Stimulated activated naive B cell treated with anti-CD40 and anti-IgM and Interleukin-4, amounts not matched to agents 10 μg/mL and 1 μg/mL and 100 μg/mL, for 72 hours (primary cell): ENCODE data around the gene RACK1.

Experiments used
- ATAC-seq, 2 donors: fragments of 150-1000 bp; cut with Tn5 transposase; replicated peaks; 2 replicates each; pipeline ENCODE4 v1.10.0; 2021; ENCODE audit warnings: moderate library complexity in 1 of 2
- DNase-seq: peaks from one replicate; pipeline ENCODE4 v3.0.0; 2021
- H3K27ac Mint-ChIP-seq: one replicate; pipeline ENCODE4 v1.8.0; 2022; ENCODE audit warnings: mild to moderate bottlenecking, mixed read lengths
- H3K27me3 Mint-ChIP-seq, 2 donors: one replicate each; pipeline ENCODE4 v1.8.0; 2022; ENCODE audit warnings: mixed read lengths in 2 of 2
- H3K36me3 Mint-ChIP-seq, 2 donors: one replicate each; pipeline ENCODE4 v1.8.0; 2022; ENCODE audit warnings: mixed read lengths in 2 of 2, mild to moderate bottlenecking in 1 of 2
- H3K4me1 Mint-ChIP-seq, 2 donors: one replicate each; pipeline ENCODE4 v1.8.0; 2022; ENCODE audit warnings: mixed read lengths in 2 of 2, mild to moderate bottlenecking in 1 of 2
- H3K4me3 Mint-ChIP-seq, 2 donors: one replicate each; pipeline ENCODE4 v1.8.0; 2022; ENCODE audit warnings: mild to moderate bottlenecking in 2 of 2, mixed read lengths in 2 of 2, moderate library complexity in 1 of 2
- H3K9me3 Mint-ChIP-seq, 2 donors: one replicate each; pipeline ENCODE4 v1.8.0; 2022; ENCODE audit warnings: mixed read lengths in 2 of 2, mild to moderate bottlenecking in 1 of 2

The RACK1 gene

DNA sequence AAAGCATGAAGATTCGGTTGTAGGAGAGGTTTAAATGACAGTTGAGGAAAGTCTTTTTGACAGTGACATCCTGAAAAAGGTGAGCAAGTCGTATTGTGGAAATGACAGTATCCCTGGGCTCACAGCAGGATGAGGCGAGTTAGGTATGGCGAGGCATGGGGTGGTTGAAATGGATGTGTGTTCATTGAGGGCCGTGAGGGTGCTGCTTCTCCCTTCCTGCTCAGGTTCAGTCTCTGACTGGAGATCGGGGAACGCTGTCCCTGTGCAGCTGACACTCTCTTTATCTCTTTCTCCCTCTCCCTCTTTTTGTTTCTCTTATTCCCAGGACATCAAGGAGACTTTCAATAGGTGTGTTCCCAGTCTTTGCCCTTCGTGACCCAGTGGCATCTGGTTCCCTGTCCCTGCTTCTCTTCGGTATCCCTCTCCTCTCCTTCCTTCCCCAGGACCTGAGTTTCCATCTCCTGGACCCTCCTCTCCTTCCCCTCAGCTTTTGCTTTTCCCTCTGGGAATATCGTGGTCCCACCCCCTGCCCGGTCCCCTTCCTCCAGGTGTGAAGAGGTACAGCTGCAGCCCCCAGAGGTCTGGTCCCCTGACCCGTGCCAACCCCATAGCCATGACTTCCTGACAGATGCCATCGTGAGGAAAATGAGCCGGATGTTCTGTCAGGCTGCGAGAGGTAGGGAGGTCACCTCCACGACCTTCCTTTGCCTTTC lies 10.5 kb downstream of the RACK1 start:
- Mint-ChIP-seq H3K27ac (peak overlapping the region; percentile 79), H3K27me3 (no peaks in the 10 kb centered on the region), H3K9me3 (no peaks in the 10 kb centered on the region), H3K4me1 (peaks cover 11 to 36% of the 10 kb centered on the region in 2 donors), H3K4me3 (no peak overlapping the region), H3K36me3 (peaks cover 45 to 63% of the 10 kb centered on the region in 2 donors)
- ATAC-seq: no peak
- no peak for DNase-seq

DNA sequence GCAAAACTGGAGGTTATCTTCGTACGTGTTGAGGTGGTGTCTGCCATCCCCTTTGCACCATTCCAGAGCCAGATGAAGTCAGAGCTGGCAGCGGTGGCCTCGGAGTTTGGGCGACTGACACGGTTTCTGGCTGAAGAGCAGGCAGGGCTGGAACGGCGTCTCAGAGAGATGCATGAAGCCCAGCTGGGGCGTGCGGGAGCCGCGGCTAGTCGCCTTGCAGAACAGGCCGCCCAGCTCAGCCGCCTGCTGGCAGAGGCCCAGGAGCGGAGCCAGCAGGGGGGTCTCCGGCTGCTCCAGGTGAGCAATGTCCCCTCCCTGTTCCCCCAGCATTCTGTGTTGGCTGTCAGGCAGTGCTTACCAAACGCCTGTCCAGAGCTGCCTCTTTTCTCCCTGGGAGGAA lies 11.1 kb downstream of the RACK1 start:
- H3K4me1 Mint-ChIP-seq: peaks cover 7 to 30% of the 10 kb centered on the region in 2 donors
- peaks cover 40 to 56% of the 10 kb centered on the region in 2 donors for H3K36me3 Mint-ChIP-seq
- no peak for DNase-seq
- no peaks in the 10 kb centered on the region for H3K27me3 Mint-ChIP-seq
- no peak overlapping the region for H3K4me3 Mint-ChIP-seq
- ATAC-seq: no peak
- H3K27ac Mint-ChIP-seq: no peak overlapping the region
- no peaks in the 10 kb centered on the region for H3K9me3 Mint-ChIP-seq

DNA sequence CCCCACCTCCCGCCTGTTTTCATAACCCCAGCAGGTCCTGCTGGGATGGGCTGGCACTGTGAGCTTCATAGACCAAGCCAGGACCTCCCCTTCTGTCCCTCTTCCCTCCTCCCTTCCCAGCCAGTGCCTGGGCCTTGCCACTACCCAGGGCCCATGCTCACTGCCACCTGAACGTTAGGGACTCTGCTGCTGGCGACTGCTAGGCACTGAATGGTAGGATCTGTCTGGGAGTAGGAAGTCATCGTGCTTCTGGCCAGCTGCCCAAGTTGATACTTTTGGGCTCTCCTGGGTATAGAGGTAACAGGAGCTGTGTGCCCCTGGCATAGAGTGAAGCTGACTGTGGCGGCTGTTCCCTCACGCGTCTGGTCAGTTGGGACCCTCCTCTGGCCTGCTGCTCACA lies 12.3 kb downstream of the RACK1 start:
- H3K36me3 Mint-ChIP-seq: peaks cover 35 to 46% of the 10 kb centered on the region in 2 donors
- H3K27me3 Mint-ChIP-seq: no peaks in the 10 kb centered on the region
- H3K4me3 Mint-ChIP-seq: no peak overlapping the region
- peaks cover 7 to 27% of the 10 kb centered on the region in 2 donors for H3K4me1 Mint-ChIP-seq
- DNase-seq (no peak), ATAC-seq (no peak)
- H3K27ac Mint-ChIP-seq: no peak overlapping the region
- H3K9me3 Mint-ChIP-seq: no peaks in the 10 kb centered on the region

DNA sequence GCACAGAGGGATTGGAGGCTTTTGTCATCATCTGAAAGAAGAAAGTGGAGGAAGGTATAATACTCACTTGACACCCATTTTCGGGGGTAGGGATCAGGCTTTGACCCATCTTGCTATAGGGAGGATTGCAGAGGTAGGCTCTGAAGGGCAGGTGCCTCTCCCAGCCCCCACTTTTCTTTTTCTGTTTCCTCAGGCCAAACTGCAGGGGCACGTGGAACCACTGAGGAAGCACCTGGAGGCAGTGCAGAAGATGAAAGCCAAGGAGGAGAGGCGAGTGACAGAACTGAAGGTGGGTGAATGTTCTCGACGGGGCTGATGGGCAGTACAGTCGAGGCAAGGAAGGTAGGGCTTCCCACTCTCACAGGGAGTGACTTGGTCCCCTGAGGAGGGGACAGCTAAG lies 13.2 kb downstream of the RACK1 start:
- peaks cover 29 to 43% of the 10 kb centered on the region in 2 donors for H3K36me3 Mint-ChIP-seq
- no peak overlapping the region for H3K27ac Mint-ChIP-seq
- H3K9me3 Mint-ChIP-seq: no peaks in the 10 kb centered on the region
- peaks cover 9 to 30% of the 10 kb centered on the region in 2 donors for H3K4me1 Mint-ChIP-seq
- no peak overlapping the region for H3K4me3 Mint-ChIP-seq
- ATAC-seq (no peak), DNase-seq (no peak)
- no peaks in the 10 kb centered on the region for H3K27me3 Mint-ChIP-seq

DNA sequence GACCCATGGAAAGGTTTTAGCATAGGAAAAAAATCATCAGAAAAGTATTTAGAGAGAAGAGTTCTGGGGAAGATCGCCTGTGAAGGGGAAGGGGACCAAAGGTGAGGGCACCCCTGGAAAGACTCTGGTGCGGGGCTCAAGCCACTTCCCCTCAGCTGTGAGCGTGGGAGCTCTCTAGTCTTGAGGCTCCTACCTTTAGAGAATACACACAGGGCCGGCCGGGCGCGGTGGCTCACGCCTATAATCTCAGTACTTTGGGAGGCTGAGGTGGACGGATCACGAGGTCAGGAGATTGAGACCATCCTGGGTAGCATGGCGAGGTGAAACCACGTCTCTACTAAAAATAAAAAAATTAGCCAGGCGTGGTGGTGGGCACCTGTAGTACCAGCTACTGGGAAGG lies 13.7 kb downstream of the RACK1 start:
- Mint-ChIP-seq H3K4me1 (peaks cover 10 to 26% of the 10 kb centered on the region in 2 donors), H3K27ac (no peak overlapping the region), H3K9me3 (no peaks in the 10 kb centered on the region), H3K27me3 (no peaks in the 10 kb centered on the region), H3K4me3 (no peak overlapping the region), H3K36me3 (peaks cover 28 to 38% of the 10 kb centered on the region in 2 donors)
- ATAC-seq: no peak
- no peak for DNase-seq

DNA sequence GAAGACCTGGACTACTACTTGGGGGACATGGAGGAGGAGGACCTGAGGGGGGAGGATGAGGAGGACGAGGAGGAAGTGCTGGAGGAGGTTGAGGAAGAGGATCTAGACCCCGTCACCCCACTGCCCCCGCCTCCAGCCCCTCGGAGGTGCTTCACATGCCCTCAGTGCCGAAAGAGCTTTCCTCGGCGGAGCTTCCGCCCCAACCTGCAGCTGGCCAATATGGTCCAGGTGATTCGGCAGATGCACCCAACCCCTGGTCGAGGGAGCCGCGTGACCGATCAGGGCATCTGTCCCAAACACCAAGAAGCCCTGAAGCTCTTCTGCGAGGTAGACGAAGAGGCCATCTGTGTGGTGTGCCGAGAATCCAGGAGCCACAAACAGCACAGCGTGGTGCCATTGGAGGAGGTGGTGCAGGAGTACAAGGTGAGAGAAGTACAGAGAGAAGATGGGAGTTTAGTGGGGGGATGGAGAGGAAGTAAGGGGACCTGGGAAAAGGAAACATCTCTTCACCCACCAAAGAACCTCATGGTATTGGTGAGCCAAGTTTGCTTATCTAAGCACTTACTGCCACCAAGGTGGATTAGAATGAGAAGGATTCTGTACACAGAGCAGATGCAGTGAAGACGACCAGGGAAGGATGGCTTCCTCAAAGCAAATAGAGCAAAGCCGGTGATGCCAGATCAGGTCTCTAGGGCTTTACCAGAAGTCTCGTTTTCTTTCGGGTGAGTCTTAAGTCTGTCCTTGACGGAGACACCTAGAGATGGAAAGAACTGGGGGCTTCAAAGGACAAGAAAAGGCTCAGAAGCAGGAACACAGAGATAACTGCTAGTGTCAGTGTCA lies 19.1 kb downstream of the RACK1 start:
- Mint-ChIP-seq H3K36me3 (peaks cover 18 to 35% of the 10 kb centered on the region in 2 donors), H3K27ac (peak overlapping the region; percentile 100), H3K4me1 (peaks cover 40 to 43% of the 10 kb centered on the region in 2 donors), H3K4me3 (peak overlapping the region; percentile 86 to 96), H3K9me3 (peaks cover 6% of the 10 kb centered on the region in 2 donors), H3K27me3 (peaks cover 7 to 8% of the 10 kb centered on the region in 2 donors)
- ATAC-seq (no peak), DNase-seq (no peak)

DNA sequence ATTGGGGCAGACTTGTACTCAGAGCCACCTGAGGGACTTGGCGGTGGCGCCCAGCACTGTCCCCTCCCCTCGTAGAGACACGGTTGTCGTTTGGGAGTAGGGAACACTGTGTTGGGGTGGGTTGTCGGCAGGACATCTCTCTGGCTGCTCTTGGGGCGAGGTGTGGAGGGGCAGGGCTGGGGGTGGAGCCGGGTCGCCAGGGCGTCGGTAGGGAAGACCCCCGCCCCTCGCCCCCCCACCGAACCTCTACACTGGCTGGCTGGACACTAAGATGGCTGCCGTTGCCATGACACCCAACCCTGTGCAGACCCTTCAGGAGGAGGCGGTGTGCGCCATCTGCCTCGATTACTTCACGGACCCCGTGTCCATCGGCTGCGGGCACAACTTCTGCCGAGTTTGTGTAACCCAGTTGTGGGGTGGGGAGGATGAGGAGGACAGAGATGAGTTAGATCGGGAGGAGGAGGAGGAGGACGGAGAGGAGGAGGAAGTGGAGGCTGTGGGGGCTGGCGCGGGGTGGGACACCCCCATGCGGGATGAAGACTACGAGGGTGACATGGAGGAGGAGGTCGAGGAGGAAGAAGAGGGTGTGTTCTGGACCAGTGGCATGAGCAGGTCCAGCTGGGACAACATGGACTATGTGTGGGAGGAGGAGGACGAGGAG lies 19.8 kb downstream of the RACK1 start:
- Mint-ChIP-seq H3K27ac (peak overlapping the region; percentile 100), H3K9me3 (peaks cover 6% of the 10 kb centered on the region in 2 donors), H3K4me3 (peak overlapping the region; percentile 86 to 96), H3K4me1 (peaks cover 38 to 46% of the 10 kb centered on the region in 2 donors), H3K27me3 (peaks cover 7 to 8% of the 10 kb centered on the region in 2 donors), H3K36me3 (peaks cover 14 to 31% of the 10 kb centered on the region in 2 donors)
- DNase-seq (peak; percentile 46), ATAC-seq (peak; percentile 12 to 13)

DNA sequence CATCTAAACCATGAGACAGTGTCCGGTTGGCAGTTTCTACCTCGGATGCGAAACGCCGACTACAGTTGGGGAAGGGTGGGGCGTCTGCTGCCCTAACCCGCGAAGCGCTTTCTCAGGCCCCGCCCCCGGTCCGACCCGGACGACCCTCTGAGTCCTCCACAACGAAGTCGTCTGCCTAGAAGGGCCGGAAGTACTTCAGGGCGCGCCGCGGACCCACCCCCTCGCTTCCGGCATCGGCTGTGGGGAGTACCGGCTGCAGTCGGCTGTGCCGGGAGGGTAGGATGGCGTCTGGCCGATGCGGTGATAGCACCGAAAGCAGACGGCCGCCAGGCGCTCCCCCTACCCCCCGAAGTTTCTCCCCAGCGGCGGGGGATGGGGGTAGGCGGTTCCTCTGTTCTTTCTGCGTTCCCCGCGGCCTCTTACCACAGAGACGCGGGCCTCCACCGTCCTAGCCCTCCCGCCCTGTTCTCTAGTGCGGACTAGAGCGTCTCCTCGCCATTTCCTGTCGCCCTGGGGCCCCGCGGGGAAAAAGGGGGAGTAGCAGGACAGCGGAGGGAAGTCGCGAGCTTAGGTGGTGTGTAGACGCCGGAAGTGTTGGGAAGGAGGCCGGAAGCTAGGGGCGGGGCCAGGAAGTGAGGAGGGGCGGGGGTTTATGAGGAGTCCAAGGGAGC lies 20.5 kb downstream of the RACK1 start, which contains the start of gene TRIM41:
Gene TRIM41, plus strand, starts transcription at position 224 of the 671 bp plus-strand sequence. CDS start 719 bp downstream, outside the sequence.
- Mint-ChIP-seq H3K36me3 (peaks cover 14 to 33% of the 10 kb centered on the region in 2 donors), H3K27me3 (peaks cover 8% of the 10 kb centered on the region in 2 donors), H3K9me3 (peaks cover 6% of the 10 kb centered on the region in 2 donors), H3K4me3 (peak within 1 kb of the TSS; percentile 86 to 96), H3K27ac (peak within 1 kb of the TSS; percentile 100), H3K4me1 (peaks cover 41 to 46% of the 10 kb centered on the region in 2 donors)
- ATAC-seq (peak; percentile 68 to 77), DNase-seq (peak; percentile 99)

DNA sequence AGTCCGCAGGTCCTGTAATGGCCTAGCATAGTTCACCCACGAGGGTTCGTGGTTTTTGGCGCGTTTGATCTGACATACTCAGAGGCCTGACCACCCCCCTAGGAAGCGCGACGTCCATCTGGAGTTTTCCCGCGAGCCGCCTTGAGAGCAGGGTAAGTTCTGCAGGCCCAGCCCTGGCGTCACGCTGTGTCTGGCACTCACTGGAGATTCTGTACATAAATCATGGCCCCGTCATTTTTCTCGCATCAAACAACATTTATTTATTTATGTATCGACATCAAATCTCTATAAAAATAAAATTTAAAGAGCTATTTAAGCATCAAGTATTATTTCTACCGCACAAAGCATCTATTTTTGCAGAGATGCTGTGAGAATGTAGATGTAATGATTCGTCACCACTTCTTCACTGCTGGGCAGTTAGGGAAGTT lies 21.1 kb downstream of the RACK1 start:
- H3K27ac Mint-ChIP-seq: peak overlapping the region; percentile 100
- H3K4me3 Mint-ChIP-seq: peak overlapping the region; percentile 86 to 96
- peaks cover 8 to 10% of the 10 kb centered on the region in 2 donors for H3K27me3 Mint-ChIP-seq
- DNase-seq: no peak
- peak; percentile 6 to 9 for ATAC-seq
- H3K36me3 Mint-ChIP-seq: peaks cover 14 to 36% of the 10 kb centered on the region in 2 donors
- peaks cover 47 to 49% of the 10 kb centered on the region in 2 donors for H3K4me1 Mint-ChIP-seq
- peaks cover 6% of the 10 kb centered on the region in 2 donors for H3K9me3 Mint-ChIP-seq

DNA sequence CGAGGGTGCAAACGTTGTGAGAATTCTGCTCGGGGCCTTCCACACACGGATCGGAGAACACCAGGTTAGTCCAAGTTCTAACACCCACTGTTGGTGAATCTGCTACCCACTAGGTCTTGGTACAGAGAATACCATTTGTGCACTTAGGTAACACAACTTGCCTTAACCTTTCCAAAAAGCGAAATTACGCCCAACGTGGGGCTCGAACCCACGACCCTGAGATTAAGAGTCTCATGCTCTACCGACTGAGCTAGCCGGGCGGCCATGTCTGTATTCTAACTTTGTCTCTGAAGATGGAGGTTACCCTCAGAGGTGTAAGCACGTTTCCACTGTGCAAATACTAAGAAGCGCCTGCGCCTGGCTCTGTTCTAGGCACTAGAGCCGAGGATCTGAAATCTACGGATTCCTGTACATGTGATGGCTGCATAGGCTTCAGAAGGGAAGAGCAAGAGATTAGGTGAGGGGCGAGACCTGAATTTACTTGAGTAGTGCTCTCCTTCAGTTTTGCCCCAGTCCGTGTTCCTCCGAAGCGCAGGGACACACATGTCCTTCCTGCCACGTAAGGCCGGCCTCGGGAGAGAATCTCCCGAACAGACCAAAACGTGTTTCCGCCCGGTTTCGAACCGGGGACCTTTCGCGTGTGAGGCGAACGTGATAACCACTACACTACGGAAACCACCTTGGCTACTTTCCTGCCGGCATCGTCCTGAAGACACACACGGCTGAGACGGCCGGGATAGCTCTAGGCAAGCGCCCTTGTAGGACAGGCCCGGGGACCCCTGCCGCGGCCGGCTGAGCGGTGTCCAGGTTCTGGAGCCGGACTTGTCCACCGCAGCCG lies 21.7 kb downstream of the RACK1 start:
- ATAC-seq: peak; percentile 47 to 48
- H3K9me3 Mint-ChIP-seq: peaks cover 6% of the 10 kb centered on the region in 2 donors
- DNase-seq: peak; percentile 94
- peaks cover 8 to 10% of the 10 kb centered on the region in 2 donors for H3K27me3 Mint-ChIP-seq
- H3K4me3 Mint-ChIP-seq: peak overlapping the region; percentile 86 to 96
- H3K27ac Mint-ChIP-seq: peak overlapping the region; percentile 100
- peaks cover 14 to 36% of the 10 kb centered on the region in 2 donors for H3K36me3 Mint-ChIP-seq
- peaks cover 51 to 55% of the 10 kb centered on the region in 2 donors for H3K4me1 Mint-ChIP-seq

DNA sequence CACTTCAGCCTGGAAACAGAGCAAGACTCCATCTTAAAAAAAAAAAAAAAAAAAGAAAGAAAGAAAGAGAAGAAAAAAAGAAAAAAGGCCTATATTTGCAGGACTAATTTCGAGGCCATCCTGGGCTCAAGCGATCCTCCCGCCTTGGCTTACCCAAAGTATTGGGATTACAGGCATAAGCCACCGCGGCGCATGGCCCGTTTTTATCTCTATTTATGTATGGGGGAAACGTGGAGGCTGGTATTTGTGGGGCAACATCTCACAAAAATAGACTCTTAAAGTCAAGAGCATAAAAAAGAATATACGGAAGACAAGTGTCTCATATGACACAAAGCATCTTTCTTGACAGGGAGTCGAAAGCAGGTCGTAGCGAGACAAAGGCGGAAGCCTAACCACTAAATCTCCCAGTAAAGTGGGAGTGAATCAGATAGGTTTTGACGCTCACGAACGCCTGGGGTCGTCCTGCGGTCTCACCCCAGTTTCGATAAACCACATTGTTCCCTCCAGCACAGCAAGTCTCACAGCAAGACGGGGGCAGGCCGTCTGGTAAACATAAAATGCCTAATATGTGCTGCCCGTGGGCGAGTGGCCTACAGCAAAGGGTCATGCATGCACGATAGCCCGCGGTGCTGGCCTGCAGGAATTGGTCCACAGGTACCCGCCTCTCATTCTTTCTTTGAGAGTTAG lies 22.5 kb downstream of the RACK1 start:
- peaks cover 54 to 59% of the 10 kb centered on the region in 2 donors for H3K4me1 Mint-ChIP-seq
- H3K27me3 Mint-ChIP-seq: peaks cover 8 to 10% of the 10 kb centered on the region in 2 donors
- H3K9me3 Mint-ChIP-seq: peaks cover 6% of the 10 kb centered on the region in 2 donors
- DNase-seq (no peak), ATAC-seq (no peak)
- peak overlapping the region; percentile 100 for H3K27ac Mint-ChIP-seq
- H3K36me3 Mint-ChIP-seq: peaks cover 14 to 36% of the 10 kb centered on the region in 2 donors
- peak overlapping the region; percentile 86 to 96 for H3K4me3 Mint-ChIP-seq

DNA sequence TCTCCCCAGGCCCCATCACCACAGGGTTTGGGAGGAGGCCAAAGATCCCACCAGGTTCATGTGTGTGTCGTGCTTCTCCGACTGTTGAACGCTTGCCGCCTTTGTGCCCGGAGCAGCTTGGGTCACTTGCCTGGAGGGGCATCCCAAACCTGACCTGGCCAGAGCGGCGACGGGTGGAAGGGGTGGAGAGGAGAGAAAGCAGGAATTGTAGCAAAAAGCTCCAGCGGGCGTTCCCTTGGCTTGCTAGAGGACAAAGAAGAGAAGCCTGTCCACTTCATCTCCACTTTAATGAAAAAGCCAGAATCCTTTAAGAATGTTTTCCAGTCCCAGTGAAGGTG lies 23.6 kb downstream of the RACK1 start:
- DNase-seq: no peak
- Mint-ChIP-seq H3K27ac (peak overlapping the region; percentile 73), H3K4me3 (peak overlapping the region; percentile 27 to 45), H3K4me1 (peaks cover 54 to 57% of the 10 kb centered on the region in 2 donors), H3K9me3 (peaks cover 6% of the 10 kb centered on the region in 2 donors), H3K36me3 (peaks cover 14 to 33% of the 10 kb centered on the region in 2 donors), H3K27me3 (peaks cover 8 to 10% of the 10 kb centered on the region in 2 donors)
- no peak for ATAC-seq
